HL-60/S4 (cell line): ENCODE results near the gene NTRK3.
"Not testable (repeated sequence)": the region's sequence is repeated elsewhere in the genome, so short reads cannot be mapped to it uniquely, and the experiment has no call there.

Experiments used
- in situ Hi-C: fragments of 300-500 bp; cut with MboI; formaldehyde crosslinking; loops from 2 replicates; pipeline ENCODE4 v1.14.3; 2022; ENCODE audit warnings: low sequenced_read_pairs

NTRK3 gene

DNA sequence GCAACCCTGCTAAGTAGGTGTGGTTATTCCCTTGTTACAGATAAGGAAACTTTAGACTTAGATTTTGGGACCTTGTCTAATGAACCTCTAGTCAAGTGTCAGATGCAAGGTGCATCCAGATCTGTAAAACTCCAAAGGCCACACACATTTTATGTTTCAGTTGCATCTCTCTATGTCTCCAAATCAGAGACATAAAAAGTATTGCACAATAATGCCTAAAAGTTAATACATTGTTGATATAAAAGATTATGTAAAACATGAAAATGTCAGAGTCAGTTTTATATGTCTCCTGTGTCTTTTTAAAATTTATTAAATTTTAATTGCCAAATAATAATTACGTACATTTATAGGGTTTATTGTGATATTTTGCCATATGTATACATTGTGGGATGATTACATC lies 408.5 kb downstream of the NTRK3 start:
- in situ Hi-C loops, result no loop called here

DNA sequence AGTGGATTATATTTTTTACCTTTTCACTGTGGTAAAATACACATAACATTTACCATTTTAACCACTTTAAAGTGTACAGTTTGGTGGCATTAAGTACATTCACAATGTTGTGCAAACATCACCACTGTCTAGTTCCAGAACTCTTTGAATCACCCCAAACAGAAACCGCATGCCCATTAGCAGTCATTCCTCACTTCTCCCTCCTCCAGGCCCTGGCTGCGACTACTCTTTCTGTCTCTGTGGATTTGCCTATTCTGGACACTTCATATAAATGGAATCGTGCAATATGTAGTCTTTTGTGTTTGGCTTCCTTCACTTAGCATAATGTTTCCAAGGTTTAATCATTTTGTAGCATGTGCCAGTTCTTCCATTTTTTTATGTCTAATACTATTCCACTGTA lies 409.8 kb downstream of the NTRK3 start:
- in situ Hi-C loops, result no loop called here

GRCh38 chr15:87843312-87843711 lies 413.2 kb downstream of the NTRK3 start:
- in situ Hi-C loops, result no loop called here

GRCh38 chr15:87841426-87841998 lies 415.0 kb downstream of the NTRK3 start:
- in situ Hi-C loops, result no loop called here

GRCh38 chr15:87835830-87836229 lies 420.7 kb downstream of the NTRK3 start:
- in situ Hi-C loops, result not testable (repeated sequence)

GRCh38 chr15:87833333-87833732 lies 423.2 kb downstream of the NTRK3 start:
- in situ Hi-C loops, result not testable (repeated sequence)

GRCh38 chr15:87829332-87830050 lies 427.0 kb downstream of the NTRK3 start:
- in situ Hi-C loops, result no loop called here

GRCh38 chr15:87828608-87829007 lies 427.9 kb downstream of the NTRK3 start:
- in situ Hi-C loops, result no loop called here

DNA sequence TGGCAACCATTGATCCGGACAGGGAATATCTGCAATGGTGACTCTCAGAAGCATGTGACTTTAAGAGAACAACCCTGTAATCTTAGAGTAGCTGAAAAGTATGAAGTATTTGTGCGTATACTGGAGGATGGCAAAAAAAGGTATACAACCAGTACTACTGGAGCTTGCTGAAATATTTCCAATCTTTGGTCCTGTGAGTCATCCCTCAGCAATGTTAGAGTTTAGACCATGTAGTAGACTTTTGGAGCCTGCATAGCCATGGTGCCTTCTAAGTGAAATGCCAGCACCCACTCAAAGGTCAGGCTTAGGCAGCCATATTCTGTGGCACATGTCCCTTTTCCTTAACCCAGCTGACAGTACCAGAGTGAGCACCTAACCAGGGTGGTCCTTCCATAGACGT lies 429.4 kb downstream of the NTRK3 start:
- in situ Hi-C loops, result no loop called here

- in situ Hi-C loops, result no loop called here
Observed at GRCh38 chr15:87826119-87826747, 430.3 kb downstream of the NTRK3 start.

DNA sequence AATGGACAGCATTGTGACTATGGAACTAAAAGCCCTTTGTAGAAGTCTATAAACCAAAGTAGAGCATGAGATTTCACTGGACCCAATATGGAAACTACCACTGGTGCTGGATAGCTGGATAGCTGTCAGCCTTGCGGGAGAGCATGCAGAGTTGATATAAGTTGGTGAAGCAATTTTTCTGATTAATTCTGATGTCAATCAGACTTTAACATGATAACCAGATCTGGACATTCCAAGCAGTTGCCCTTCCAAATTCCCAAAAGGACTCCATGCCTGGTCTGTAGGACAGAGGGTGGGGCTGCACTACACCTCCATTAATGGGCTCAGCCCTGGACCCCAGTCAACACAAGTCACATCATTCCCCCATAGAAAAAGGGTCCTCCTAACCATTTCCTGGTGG lies 437.8 kb downstream of the NTRK3 start:
- in situ Hi-C loops, result no loop called here

DNA sequence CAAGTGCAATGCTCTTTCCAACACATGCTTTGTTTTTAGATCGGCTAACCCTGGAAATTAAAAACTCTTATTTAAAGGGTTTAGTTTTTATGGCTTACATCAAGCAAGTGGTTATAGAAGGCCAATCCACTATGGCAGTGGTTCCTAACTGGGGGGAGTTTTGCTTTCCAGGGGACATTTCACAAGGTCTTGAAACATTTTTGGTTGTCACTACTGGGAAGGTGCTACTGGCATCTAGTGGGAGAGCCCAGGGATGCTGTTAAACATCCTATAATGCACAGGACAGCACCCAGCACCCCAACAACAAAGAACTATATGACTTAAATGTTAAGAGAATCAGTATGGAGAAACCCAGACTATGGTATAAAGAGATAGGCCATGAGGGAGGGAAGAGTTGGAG lies 439.0 kb downstream of the NTRK3 start:
- in situ Hi-C loops, result no loop called here

- in situ Hi-C loops, result no loop called here
Observed at GRCh38 chr15:87816811-87817210, 439.7 kb downstream of the NTRK3 start.

DNA sequence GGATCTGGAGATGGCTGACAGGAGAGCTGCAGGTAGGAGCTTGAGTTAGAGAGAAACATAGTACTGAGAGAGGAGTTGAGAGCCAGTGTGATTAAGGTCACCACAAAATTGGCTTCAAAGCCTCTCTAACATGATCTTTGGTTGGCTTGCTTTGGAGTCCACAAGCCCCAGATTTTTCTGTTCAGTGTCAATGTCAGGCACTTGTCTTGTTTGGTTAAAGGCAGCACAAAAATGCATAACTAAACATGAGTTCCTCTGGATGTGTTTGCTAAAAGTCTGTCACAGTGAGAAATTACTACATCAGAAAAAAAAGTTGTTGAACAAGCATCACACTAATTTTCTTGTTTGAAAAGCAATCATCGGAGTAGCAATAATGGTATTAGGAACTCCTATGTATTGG lies 440.5 kb downstream of the NTRK3 start:
- in situ Hi-C loops, result no loop called here
